ENCODE results near the gene ST3GAL3. TPM values are rescaled to one million over a fixed set of nuclear protein-coding genes. Genes with fewer than 3 reads are reported as not detected.

ST3GAL3 gene
- total and polyA plus RNA-seq, 10 of the 15 experiments (the other 5 are each of a cell fraction or from before 2014, with no cell fraction given) = 1.2 to 19.3 (median 11.0) TPM

GRCh38 chr1:43736819-43737218 lies 29.5 kb downstream of the ST3GAL3 start:
- SMC1A ChIA-PET (ENCODE audit: uncharacterized antibody, unreplicated experiment) = no interaction called here

More at GRCh38 chr1:43736819-43737218, 29.5 kb downstream of the ST3GAL3 start:
- ChIA-PET CTCF (interaction anchor here (0.9 to 1.4 kb wide), 3 partner anchors 27 to 198 kb away, joined by 3 to 5 read pairs (median 3); no protein-coding TSS in a partner anchor), RAD21 (ENCODE audit: unreplicated experiment) (no interaction called here), POLR2A (no interaction called here)
- Histone ChIP-seq H3K4me1 (ENCODE audit: control insufficient read depth, insufficient read depth, low read length) (no peaks in the 10 kb centered on the region), H3K4me3 (no peak overlapping the region), H3K4me2 (ENCODE audit: control insufficient read depth, insufficient read depth) (no peak overlapping the region), H2AFZ (ENCODE audit: control insufficient read depth, low read depth, low read length) (no peak overlapping the region), H3K79me2 (ENCODE audit: control insufficient read depth, insufficient read depth, low read length) (no peaks in the 10 kb centered on the region), H3K9ac (ENCODE audit: control insufficient read depth, insufficient read depth, low read length) (no peak overlapping the region), H3K9me3 (replicated peaks; ENCODE audit: control insufficient read depth, insufficient read depth, low read length) (no peaks in the 10 kb centered on the region), H4K20me1 (ENCODE audit: control insufficient read depth, insufficient read depth) (no peaks in the 10 kb centered on the region), H3K27ac (ENCODE audit: control insufficient read depth, insufficient read depth) (no peak overlapping the region), H3K27me3 (replicated peaks in 1 of 2; ENCODE audit: control insufficient read depth in 2 of 2, insufficient read depth in 2 of 2, low read length in 1 of 2) (no peaks in the 10 kb centered on the region), H3K36me3 (ENCODE audit: control insufficient read depth in 2 of 2, insufficient read depth in 2 of 2, low read length in 1 of 2) (no peaks in the 10 kb centered on the region; a peak in 1 of 4 replicates)
- 97% methylated on average over 2 of the region's 2 CpGs for WGBS (ENCODE audit: insufficient coverage, insufficient replicate concordance, low lambda C conversion rate, missing lambda C conversion rate)
- DNase-seq (ENCODE audit: low read depth, low spot score) (no peak), ATAC-seq (no peak), FAIRE-seq (no peak)
- no peak for TF ChIP-seq NFIC (IDR thresholded peaks at IDR 0.05; ENCODE audit: low read depth, low read length)
- no peak for TF ChIP-seq JUND (IDR thresholded peaks at IDR 0.05; ENCODE audit: low read depth, low read length)
- no peak for TF ChIP-seq WRNIP1 (IDR thresholded peaks at IDR 0.05; ENCODE audit: borderline replicate concordance, low read depth, low read length)
- no peak for TF ChIP-seq EZH2 (IDR thresholded peaks at IDR 0.05; ENCODE audit: borderline replicate concordance, control insufficient read depth, low read depth, low read length)
- no peak for TF ChIP-seq CEBPB (IDR thresholded peaks at IDR 0.05; ENCODE audit: borderline replicate concordance in 1 of 2, low read depth in 2 of 2, low read length in 2 of 2)
- no peak for TF ChIP-seq POLR2AphosphoS5 (IDR thresholded peaks at IDR 0.05; ENCODE audit: low read length)
- TF ChIP-seq EP300 (IDR thresholded peaks at IDR 0.05; ENCODE audit: borderline replicate concordance in 1 of 2, control insufficient read depth in 1 of 2, low read depth in 2 of 2, low read length in 2 of 2) = no peak
- no peak for TF ChIP-seq BCL11A (IDR thresholded peaks at IDR 0.05; ENCODE audit: low read depth, low read length)
- no peak for TF ChIP-seq MAX (IDR thresholded peaks at IDR 0.05; ENCODE audit: low read depth, low read length)
- TF ChIP-seq NFXL1 (IDR thresholded peaks at IDR 0.05; ENCODE audit: borderline replicate concordance) = no peak
- TF ChIP-seq PBX3 (IDR thresholded peaks at IDR 0.05; ENCODE audit: insufficient replicate concordance, low read depth, low read length) = no peak
- TF ChIP-seq ZNF622 (IDR thresholded peaks at IDR 0.05) = no peak
- no peak for TF ChIP-seq SMARCA5 (IDR thresholded peaks at IDR 0.05)
- BruUV-seq (replicated peaks) = no TSS peak
- in situ Hi-C loops (cut with MboI) = no loop called here
- intact Hi-C loops (cut with micrococcal nuclease; ENCODE audit: unreplicated experiment) = no loop called here

Data from GM12878 (cell line).